K562 (cell line): Measurements from ENCODE around the gene ASMTL. TPM values are rescaled to one million over a fixed set of nuclear protein-coding genes. Genes with fewer than 3 reads are reported as not detected.

Source experiments
- ATAC-seq: fragments of 200-7000 bp; cut with Tn5 transposase; 3 replicates; pipeline ENCODE4 v1.9.1; 2020; ENCODE audit warnings: moderate library complexity
- BruUV-seq: library from RNA; stranded (reverse); fragments of 400-500 nt; replicated peaks from 2 replicates; lab custom pipeline; 2021; lab: Mats Ljungman, UMichigan
- CTCF ChIA-PET: fragments of 300-600 bp; formaldehyde crosslinking; extraction: SDS; loops from one replicate; lab custom pipeline; 2021; ENCODE audit warnings: low intra/inter-chr PET ratio; lab: Yijun Ruan, JAX
- POLR2A ChIA-PET: fragments of 300-600, 350-650 bp; sonication (Branson Sonifier 250); formaldehyde crosslinking; extraction: SDS; loops from one replicate; lab custom pipeline; 2021; ENCODE audit warnings: antibody characterized with exemption, inconsistent platforms; lab: Yijun Ruan, JAX
- DNase-seq, 4 experiments: peaks; one replicate each; pipeline versions ENCODE4 v3.0.0 to v3.0.0-alpha.2; 2011 to 2018; ENCODE audit warnings: low spot score in 3 of 4, mixed read lengths in 3 of 4; ENCODE audit errors: extremely low read depth in 1 of 4
- FAIRE-seq: peaks from 2 replicates; lab custom pipeline; 2011; peaks lifted over from hg19 to GRCh38; lab: Jason Lieb, UNC
- H2AFZ ChIP-seq: 2 replicates; pipeline ENCODE4 v1.6.0; 2011; ENCODE audit warnings: low read depth, low read length, control low read depth, inconsistent platforms
- H3K27ac ChIP-seq: fragments of 200-600 bp; 3 replicates; pipeline ENCODE4 v1.8.0; 2011; ENCODE audit warnings: low read depth, mild to moderate bottlenecking, control low read depth, inconsistent platforms, low read length, moderate library complexity, mixed read lengths; ENCODE audit errors: extremely low read depth
- H3K27me3 ChIP-seq, 2 experiments: fragments of 300-600 bp in 1 of 2; 2 replicates in 1 of 2; 3 replicates in 1 of 2; pipeline versions ENCODE4 v1.6.0 to v1.8.0; 2011; ENCODE audit warnings: inconsistent platforms in 2 of 2, low read length in 2 of 2, mild to moderate bottlenecking in 1 of 2, mixed read lengths in 1 of 2, moderate library complexity in 1 of 2; ENCODE audit not compliant: control insufficient read depth in 2 of 2, insufficient read depth in 2 of 2
- H3K36me3 ChIP-seq: fragments of 300-600 bp; 3 replicates; pipeline ENCODE4 v1.8.0; 2011; ENCODE audit warnings: mild to moderate bottlenecking, low read length, inconsistent platforms; ENCODE audit not compliant: control insufficient read depth, insufficient read depth
- H3K4me1 ChIP-seq, 2 experiments: fragments of 200-600 bp in 1 of 2; replicated peaks in 1 of 2; 2 replicates in 1 of 2; 3 replicates in 1 of 2; pipeline versions ENCODE4 v1.5.1 to v1.8.0; 2011; ENCODE audit warnings: inconsistent platforms in 2 of 2, low read length in 2 of 2, mild to moderate bottlenecking in 1 of 2, mixed read lengths in 1 of 2, moderate library complexity in 1 of 2; ENCODE audit not compliant: control insufficient read depth in 2 of 2, insufficient read depth in 2 of 2
- H3K4me2 ChIP-seq: 2 replicates; pipeline ENCODE4 v1.6.1; 2011; ENCODE audit warnings: low read length, control low read depth, inconsistent platforms, mixed read lengths; ENCODE audit not compliant: insufficient read depth
- H3K4me3 ChIP-seq: fragments of 200-600 bp; sonication (generic), shearing (Covaris generic); 2 replicates; pipeline ENCODE4 v1.5.1; 2016; ENCODE audit warnings: control low read depth, inconsistent platforms
- H3K79me2 ChIP-seq: fragments of 200-600 bp; 3 replicates; pipeline ENCODE4 v1.8.0; 2011; ENCODE audit warnings: low read length, inconsistent platforms; ENCODE audit not compliant: control insufficient read depth, insufficient read depth
- H3K9ac ChIP-seq, 2 experiments: 2 replicates each; pipeline versions ENCODE4 v1.6.0 to v1.6.1; 2011; ENCODE audit warnings: low read depth in 2 of 2, low read length in 2 of 2, control low read depth in 1 of 2, inconsistent platforms in 1 of 2, mild to moderate bottlenecking in 1 of 2, mixed read lengths in 1 of 2; ENCODE audit not compliant: insufficient read depth in 1 of 2
- H3K9me1 ChIP-seq: one replicate; pipeline ENCODE4 v1.6.0; 2011; ENCODE audit warnings: inconsistent platforms, mild to moderate bottlenecking, low read length, moderate library complexity; ENCODE audit not compliant: control insufficient read depth, insufficient read depth
- H3K9me3 ChIP-seq: replicated peaks from 2 replicates; pipeline ENCODE4 v1.5.1; 2011; ENCODE audit warnings: low read depth, low read length, inconsistent platforms; ENCODE audit not compliant: control insufficient read depth, insufficient read depth
- H4K20me1 ChIP-seq: replicated peaks from 2 replicates; pipeline ENCODE4 v1.6.1; 2011; ENCODE audit warnings: low read length, inconsistent platforms, mixed read lengths; ENCODE audit not compliant: control insufficient read depth, insufficient read depth
- ATF3 ChIP-seq, 2 experiments: fragments of 450-650 bp in 1 of 2; sonication (generic) in 1 of 2; formaldehyde crosslinking in 1 of 2; IDR thresholded peaks in 1 of 2; conservative IDR thresholded peaks in 1 of 2; 2 replicates each; pipeline versions ENCODE4 v1.6.1 to v1.8.1; 2016 to 2023; ENCODE audit warnings: mild to moderate bottlenecking in 2 of 2, moderate library complexity in 2 of 2, inconsistent platforms in 1 of 2, missing genetic modification reagents in 1 of 2
- BCLAF1 ChIP-seq, 2 experiments: fragments of 450-650 bp in 1 of 2; IDR thresholded peaks; 2 replicates each; pipeline ENCODE4 v1.6.1; 2011 to 2017; ENCODE audit warnings: low read depth in 2 of 2, antibody characterized with exemption in 1 of 2, borderline replicate concordance in 1 of 2, low read length in 1 of 2, mild to moderate bottlenecking in 1 of 2, mixed read lengths in 1 of 2; ENCODE audit not compliant: control insufficient read depth in 1 of 2
- DPF2 ChIP-seq: fragments of 450-650 bp; IDR thresholded peaks from 2 replicates; pipeline ENCODE4 v1.6.1; 2016
- GTF2A2 ChIP-seq: IDR thresholded peaks from 2 replicates; pipeline ENCODE4 v1.6.1; 2016; ENCODE audit warnings: mild to moderate bottlenecking, missing genetic modification characterization, missing compliant biosample characterization
- KDM1A ChIP-seq, 2 experiments: fragments of 450-650 bp; IDR thresholded peaks; 2 replicates each; pipeline ENCODE4 v1.6.1; 2016; ENCODE audit warnings: mild to moderate bottlenecking in 2 of 2
- MAZ ChIP-seq, 2 experiments: fragments of 450-650 bp in 1 of 2; sonication (generic) in 1 of 2; formaldehyde crosslinking; IDR thresholded peaks in 1 of 2; conservative IDR thresholded peaks in 1 of 2; 2 replicates each; pipeline versions ENCODE4 v1.4.0 to v1.5.0; 2020; ENCODE audit warnings: mild to moderate bottlenecking in 1 of 2, missing genetic modification reagents in 1 of 2
- MXI1 ChIP-seq: IDR thresholded peaks from 2 replicates; pipeline ENCODE4 v1.6.1; 2011; ENCODE audit warnings: low read depth, mild to moderate bottlenecking, improper control_type of control experiment, low read length
- POLR2G ChIP-seq: fragments of 200-400 bp; formaldehyde crosslinking; IDR thresholded peaks from 2 replicates; pipeline ENCODE4 v1.6.1; 2017; ENCODE audit warnings: low read depth, mild to moderate bottlenecking, antibody characterized with exemption, low read length, moderate library complexity
- ZNF143 ChIP-seq: sonication (generic); formaldehyde crosslinking; IDR thresholded peaks from 2 replicates; pipeline ENCODE4 v1.9.0; 2022; ENCODE audit warnings: mild to moderate bottlenecking, missing genetic modification reagents
- ZNF518B ChIP-seq: fragments of 250-450 bp; sonication (Bioruptor Pico); IDR thresholded peaks from 2 replicates; pipeline ENCODE4 v1.5.0; 2021; ENCODE audit warnings: mild to moderate bottlenecking, moderate library complexity
- WGBS: fragments of 100-300 bp; shearing (Covaris generic); methylation state at CpG from one replicate; pipeline ENCODE4 v1.1.6; 2016; ENCODE audit warnings: low coverage, mixed read lengths; ENCODE audit not compliant: insufficient coverage; ENCODE audit errors: missing lambda C conversion rate; 5-methylcytosine and 5-hydroxymethylcytosine counted together
- in situ Hi-C: fragments of 300-500 bp; cut with MboI; formaldehyde crosslinking; loops from 4 replicates; pipeline ENCODE4 v1.15.0; 2018; ENCODE audit warnings: inconsistent platforms, mixed read lengths
- intact Hi-C: fragments of 100-400 bp; cut with micrococcal nuclease; formaldehyde crosslinking; loops from 2 replicates; pipeline ENCODE4 v1.14.2; 2022
- polyA plus RNA-seq, 8 experiments: library from polyadenylated mRNA; depleted of rRNA in 4 of 8; stranded (reverse) in 5 of 8; unstranded in 3 of 8; fragments of >200 nt; fragmentation: Nextera tagmentation in 2 of 8; fragmentation: Illumina TruSeq in 1 of 8; extraction: Ambion mirVana in 2 of 8; extraction: Trizol in 1 of 8; gene quantifications; 2 replicates each; pipeline versions ENCODE4 v1.2.1 to v1.2.3, GENCODE V29; 2011 to 2014; ENCODE audit warnings: inconsistent platforms in 1 of 8, missing spikeins in 1 of 8
- total RNA-seq, 7 experiments: library from RNA; depleted of rRNA in 6 of 7; stranded (reverse); fragments of >200 nt in 6 of 7; fragmentation: Illumina TruSeq in 2 of 7; extraction: Trizol in 2 of 7; gene quantifications; 2 replicates each; pipeline versions ENCODE4 v1.2.1 to v1.2.3, GENCODE V29; 2011 to 2021; ENCODE audit warnings: low replicate concordance in 1 of 7
- TF ChIP-seq, protein P1 (sequence below): fragments of 450-650 bp; IDR thresholded peaks from 2 replicates; pipeline ENCODE4 v1.6.1; 2016; ENCODE audit warnings: antibody characterized with exemption

Gene ASMTL
- total and polyA plus RNA-seq, 9 of the 15 experiments (the other 6 are each of a cell fraction or from before 2014, with no cell fraction given): 0.56 to 20.6 (median 7.6) TPM

GRCh38 chrX:1462596-1463251, 10.0 kb upstream of the ASMTL start:
- Histone ChIP-seq H3K79me2 (no peaks in the 10 kb centered on the region), H3K4me1 (no peaks in the 10 kb centered on the region; a peak in 3 of 5 replicates), H3K27me3 (peaks cover 0 to 8% of the 10 kb centered on the region in 2 experiments; a peak in 2 of 5 replicates), H3K4me3 (no peak overlapping the region), H3K9ac (no peak overlapping the region), H3K9me3 (no peaks in the 10 kb centered on the region; the same call in 1 of the 2 replicates), H4K20me1 (no peaks in the 10 kb centered on the region), H2AFZ (no peak overlapping the region), H3K36me3 (no peaks in the 10 kb centered on the region), H3K27ac (no peak overlapping the region), H3K9me1 (no peaks in the 10 kb centered on the region), H3K4me2 (no peak overlapping the region; the same call in 1 of the 2 replicates)
- BruUV-seq: no TSS peak
- intact Hi-C loops (no loop called here), in situ Hi-C loops (loop anchor here (10.0 to 25.0 kb wide), 2 partner anchors 112 to 1150 kb away; no protein-coding TSS in a partner anchor)
- FAIRE-seq (peak; percentile 74), DNase-seq (peak in 2 of 4 experiments; percentile 30 to 60), ATAC-seq (peak; percentile 82)
- WGBS: 2% methylated on average over 18 of the region's 19 CpGs
- CTCF ChIA-PET: no interaction called here
- POLR2A ChIA-PET: no interaction called here
- TF ChIP-seq MXI1 (no peak), POLR2G (no peak), ZNF143 (no peak), ATF3 (IDR thresholded peaks at IDR 0.05) (peak; percentile 70; the same call in 1 of the 2 replicates), ATF3 (CRISPR knock-in tag; conservative IDR thresholded peaks at IDR 0.05) (no peak), BCLAF1 (IDR thresholded peaks at IDR 0.05; ENCODE audit: borderline replicate concordance in 1 of 2, control insufficient read depth in 1 of 2, low read depth in 2 of 2, low read length in 1 of 2) (no peak), DPF2 (0 out of 2 replicates have a peak, but pooled peaks have one; percentile 43), ZNF518B (CRISPR knock-in tag) (no peak), MAZ (CRISPR knock-in tag; conservative IDR thresholded peaks at IDR 0.05 in 1 of 2, IDR thresholded peaks at IDR 0.05 in 1 of 2) (0 out of 4 replicates have a peak, but pooled peaks of 1 of the 2 experiments have one; percentile 38), KDM1A (IDR thresholded peaks at IDR 0.05) (peak in 1 of 2 experiments; percentile 41; a peak in 1 of 4 replicates), GTF2A2 (tag) (no peak)
- TF ChIP-seq, protein P1, sequence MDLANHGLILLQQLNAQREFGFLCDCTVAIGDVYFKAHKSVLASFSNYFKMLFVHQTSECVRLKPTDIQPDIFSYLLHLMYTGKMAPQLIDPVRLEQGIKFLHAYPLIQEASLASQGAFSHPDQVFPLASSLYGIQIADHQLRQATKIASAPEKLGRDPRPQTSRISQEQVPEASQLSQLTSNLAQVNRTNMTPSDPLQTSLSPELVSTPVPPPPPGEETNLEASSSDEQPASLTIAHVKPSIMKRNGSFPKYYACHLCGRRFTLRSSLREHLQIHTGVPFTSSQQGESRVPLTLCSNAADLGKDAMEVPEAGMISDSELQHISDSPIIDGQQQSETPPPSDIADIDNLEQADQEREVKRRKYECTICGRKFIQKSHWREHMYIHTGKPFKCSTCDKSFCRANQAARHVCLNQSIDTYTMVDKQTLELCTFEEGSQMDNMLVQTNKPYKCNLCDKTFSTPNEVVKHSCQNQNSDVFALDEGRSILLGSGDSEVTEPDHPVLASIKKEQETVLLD: no peak
